DOHH2 (cell line): ENCODE data around the gene SCNN1A.

Experiments used
- CTCF ChIP-seq: fragments of 200-600 bp; sonication (generic); IDR thresholded peaks from one replicate; pipeline ENCODE4 v1.5.1; 2014; ENCODE audit warnings: antibody characterized with exemption, mild to moderate bottlenecking, low read depth, low read length; ENCODE audit not compliant: poor library complexity, severe bottlenecking
- EZH2phosphoT487 ChIP-seq: fragments of 200-600 bp; sonication (generic); IDR thresholded peaks from 2 replicates; pipeline ENCODE4 v1.6.1; 2017; ENCODE audit warnings: borderline replicate concordance, mild to moderate bottlenecking, antibody characterized with exemption, low read length, moderate library complexity, mixed read lengths

- no peak for TF ChIP-seq CTCF
- no peak for TF ChIP-seq EZH2phosphoT487
Observed at GRCh38 chr12:6387541-6387940, 12.2 kb upstream of the SCNN1A start.
